CD4-positive, alpha-beta T cell treated with Interleukin-10 for 1 hour (primary cell): ENCODE results near the gene ISOC1.

Experiments
- DNase-seq: peaks from one replicate; pipeline ENCODE4 v3.0.0-alpha.2; 2020

ISOC1 gene

DNA sequence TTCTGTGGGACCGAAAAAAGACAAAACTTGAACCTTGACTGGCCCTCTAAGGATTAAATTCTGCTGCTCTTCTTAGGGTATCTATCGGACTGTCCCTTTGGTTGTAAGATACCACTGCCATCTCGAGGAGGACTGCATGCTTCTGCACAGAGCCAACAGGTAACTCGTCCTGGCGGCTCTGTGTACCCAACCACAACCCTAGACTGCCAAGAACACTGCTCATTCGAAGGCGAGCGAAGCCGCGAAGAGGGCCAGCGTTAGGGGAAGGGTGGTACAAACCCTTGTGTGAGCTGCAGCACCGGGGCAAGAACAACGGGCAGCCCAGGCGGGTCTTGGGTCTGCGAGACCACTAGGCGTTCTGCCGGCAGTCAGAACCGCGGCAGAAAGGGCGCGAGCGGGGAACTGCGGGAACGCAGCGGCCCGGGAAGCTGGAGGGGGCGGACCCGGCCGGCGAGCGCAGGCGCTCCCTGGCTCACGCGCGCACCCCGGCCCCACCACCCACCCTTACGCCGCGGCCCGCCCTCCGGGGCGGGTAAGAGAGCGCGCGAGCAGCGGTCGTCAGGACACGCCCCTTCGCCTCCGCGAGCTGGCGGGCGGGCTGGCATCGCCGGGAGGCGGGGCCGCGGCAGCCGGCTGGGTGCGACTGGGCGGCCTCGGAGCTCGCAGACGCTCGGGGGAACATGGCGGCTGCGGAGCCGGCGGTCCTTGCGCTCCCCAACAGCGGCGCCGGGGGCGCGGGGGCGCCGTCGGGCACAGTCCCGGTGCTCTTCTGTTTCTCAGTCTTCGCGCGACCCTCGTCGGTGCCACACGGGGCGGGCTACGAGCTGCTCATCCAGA lies at the start of gene ISOC1:
ISOC1 (plus strand) TSS at position 663 of the 837 bp plus-strand sequence; CDS start at position 681, 18 bp downstream.
- peak; percentile 93 for DNase-seq

DNA sequence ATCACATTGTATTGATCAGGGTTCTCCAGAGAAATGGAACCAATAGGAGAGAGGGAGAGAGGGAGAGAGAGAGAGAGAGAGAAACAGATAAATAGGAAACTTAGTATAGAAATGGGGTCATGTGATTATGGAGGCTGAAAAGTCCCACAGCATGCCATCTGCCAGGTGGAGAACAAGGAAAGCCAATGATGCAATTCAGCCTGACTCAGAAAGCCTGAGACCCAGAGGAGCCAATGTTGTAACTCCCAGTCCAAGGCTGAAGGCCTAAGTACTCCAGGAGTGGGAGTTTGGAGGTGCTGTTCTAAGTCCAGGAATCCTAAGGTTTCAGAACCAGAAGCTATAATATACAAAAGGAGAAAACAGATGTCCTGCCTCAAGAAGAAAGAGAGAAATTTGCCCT lies 48.4 kb upstream of the ISOC1 start:
- no peak for DNase-seq

DNA sequence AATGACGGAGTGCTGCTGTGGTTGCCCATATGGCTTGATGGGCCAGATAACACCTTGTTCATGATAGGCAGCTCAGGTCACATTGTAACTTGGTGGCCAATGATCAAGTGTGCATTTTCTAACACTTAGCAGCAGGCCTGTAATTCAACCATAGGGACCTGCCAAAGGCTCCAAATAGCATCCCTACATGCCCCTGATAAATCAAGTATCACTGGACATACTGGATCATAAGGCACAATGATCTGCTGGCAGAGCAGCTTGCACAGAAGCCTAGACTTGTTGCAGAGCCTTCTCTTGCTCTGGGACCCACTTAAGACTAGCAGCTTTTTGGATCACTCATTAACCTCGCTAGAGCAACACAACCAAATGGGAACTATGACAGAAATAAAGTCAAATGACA lies 46.0 kb upstream of the ISOC1 start:
- no peak for DNase-seq

DNA sequence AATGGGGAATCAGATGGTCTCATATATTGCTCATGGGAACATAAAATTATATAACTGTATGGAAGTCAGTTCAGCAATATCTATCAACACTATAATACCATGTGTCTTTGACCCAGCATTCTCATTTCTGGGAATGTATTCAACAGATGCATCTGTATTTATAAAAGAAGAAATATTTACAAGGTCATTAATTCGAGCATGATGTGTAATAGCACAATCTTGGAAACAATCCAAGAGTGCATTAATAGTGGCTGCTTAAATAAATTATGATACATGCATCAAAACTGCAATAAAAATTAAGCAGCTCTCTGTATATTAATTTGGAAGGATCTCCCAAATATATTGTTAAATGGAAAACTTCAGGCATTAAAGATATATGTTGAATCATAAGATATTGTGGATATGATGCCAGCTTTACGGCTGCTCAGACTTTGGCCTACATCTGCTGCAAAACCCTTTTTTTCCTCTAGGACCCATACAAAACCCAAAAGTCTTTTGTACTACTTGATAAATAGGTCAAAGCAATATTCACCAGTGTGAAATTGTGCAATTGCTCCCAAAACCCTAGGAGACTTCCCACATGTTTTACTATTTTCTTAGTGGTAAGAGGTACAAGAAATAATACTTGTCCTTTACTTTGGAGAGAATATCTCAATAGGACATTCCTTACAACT lies 45.3 kb upstream of the ISOC1 start:
- no peak for DNase-seq

DNA sequence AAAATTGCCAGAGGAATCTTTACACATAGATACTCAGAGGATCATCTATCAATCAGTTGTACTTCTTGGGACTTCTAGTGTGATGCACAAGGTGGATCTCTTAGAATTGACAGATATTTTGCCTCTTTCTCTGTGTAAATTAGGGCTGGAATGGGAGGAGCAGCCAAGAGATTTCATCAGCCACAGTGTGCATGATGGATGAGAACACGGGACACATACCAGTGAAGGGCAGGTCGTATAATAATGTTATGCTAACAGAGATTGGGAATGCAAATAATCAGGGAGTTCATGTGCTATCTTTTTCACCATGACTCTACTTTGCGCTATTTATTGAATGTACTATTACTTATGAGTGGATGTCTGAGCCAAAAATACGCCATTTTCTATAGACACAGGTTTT lies 43.3 kb upstream of the ISOC1 start:
- DNase-seq: no peak

DNA sequence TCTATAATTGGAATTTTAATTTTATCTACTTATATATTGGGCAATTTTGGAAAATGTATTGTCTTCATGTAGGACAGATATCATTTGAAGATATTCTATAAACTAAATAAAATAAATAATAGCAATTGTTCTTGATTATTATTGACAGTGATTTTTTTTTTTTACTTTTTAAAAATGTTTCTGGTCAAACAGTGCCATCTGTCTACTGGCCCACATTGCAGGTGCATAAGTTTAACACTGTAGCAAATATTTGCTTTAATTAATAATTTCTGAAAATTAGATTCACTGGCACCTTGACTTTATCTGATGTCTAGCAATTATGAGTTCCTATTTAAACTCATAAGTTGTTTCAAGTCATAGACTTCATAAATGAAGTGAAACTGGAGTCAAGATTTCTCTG lies 41.1 kb upstream of the ISOC1 start:
- no peak for DNase-seq

DNA sequence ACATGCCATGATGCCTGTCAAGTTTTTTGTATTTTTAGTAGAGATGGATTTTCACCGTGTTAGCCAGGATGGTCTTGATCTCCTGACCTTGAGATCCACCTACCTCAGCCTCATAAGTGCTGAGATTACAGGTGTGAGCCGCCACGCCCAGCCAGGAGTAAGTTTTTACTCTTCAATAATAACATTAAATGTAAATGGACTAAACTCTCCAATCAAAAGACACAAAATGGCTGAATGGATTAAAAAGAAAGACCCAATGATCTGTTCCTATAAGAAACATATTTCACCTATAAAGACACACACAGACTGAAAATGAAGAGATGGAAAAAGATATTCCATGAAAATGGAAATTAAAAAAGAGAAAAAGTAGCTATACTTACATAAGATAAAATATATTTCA lies 37.2 kb upstream of the ISOC1 start:
- DNase-seq: no peak

DNA sequence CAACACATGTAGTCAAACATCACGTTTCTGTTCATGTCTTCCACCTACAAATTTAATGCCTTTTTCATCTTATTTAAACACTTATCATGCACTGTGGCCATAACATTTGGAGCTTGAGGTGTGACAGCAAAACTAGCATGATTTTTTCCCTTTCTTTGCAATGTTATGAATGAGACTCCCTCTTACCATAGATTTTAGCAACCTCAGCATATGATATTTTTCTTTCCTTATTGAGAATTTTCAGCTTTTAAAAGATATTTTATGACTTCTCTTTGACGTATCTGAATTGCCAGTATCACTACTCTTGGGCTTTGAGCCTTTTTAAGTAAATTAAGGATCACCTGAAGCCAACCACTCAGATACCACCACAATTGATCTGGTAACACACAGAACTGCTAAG lies 32.7 kb upstream of the ISOC1 start:
- no peak for DNase-seq

DNA sequence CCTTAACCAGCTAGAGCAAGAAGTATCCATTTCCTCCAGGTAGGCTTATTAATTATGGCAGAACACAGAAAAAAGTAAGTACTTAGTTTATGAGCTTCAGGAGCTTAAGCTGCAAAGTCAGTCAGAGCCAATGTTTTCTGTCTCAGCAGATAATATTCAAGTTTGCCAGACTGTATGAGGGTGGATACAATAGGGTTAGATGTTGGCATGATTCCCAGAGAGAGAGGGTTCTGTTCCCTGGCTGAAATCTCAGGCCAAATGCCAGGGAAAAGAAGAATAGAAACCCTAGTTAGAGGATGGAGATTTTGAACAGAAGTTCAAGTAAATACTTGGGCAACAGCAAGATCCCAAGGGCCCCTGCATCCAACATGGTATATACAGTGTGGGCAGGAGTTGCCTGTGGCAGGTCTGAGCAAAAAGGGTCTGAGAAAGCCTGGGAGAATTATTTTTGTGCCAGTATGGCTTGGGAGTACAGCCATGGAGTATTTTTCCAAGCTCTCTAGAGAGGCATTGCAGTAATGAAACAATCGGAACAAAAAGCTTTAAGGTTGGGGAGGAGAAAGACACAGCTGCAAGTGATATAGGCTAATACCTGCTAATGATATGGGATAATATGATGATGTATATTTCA lies 31.0 kb upstream of the ISOC1 start:
- DNase-seq: no peak

DNA sequence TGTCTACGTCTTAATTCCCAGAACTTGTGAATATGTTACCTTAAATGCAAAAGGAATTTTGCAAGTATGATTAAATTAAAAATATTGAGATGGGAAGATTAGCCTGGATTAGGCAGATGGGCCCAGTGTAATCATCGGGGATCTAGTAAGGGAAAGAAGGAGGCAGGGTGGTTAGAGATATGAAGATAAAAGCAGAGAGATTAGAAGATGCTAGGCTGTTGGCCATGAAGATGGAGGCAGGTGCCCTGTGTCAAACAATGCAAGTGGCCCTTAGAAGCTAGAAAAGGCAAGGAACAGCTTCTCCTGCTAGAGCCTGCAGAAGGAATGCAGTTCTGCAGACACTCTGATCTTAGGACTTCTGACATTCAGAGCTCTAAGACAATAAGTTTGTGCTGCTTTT lies 28.8 kb upstream of the ISOC1 start:
- DNase-seq: no peak

DNA sequence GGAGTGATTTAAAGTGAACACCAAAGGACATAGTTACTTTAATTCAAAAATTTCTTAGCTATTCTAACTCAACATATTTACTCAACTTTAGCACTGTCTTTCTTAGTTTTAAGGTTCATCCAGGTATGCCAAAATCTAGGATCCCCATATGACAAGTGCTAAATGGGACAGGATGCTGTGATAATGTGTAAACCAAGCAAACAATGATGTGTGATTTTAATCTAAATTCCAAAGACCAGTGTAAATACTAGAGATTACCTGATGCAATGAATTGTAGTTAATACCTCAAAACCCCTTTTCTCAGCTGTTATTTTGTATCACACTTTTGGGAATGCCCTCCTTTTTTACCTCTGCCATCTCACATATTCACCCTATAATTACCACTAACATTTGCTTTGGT lies 26.8 kb upstream of the ISOC1 start:
- DNase-seq: no peak

DNA sequence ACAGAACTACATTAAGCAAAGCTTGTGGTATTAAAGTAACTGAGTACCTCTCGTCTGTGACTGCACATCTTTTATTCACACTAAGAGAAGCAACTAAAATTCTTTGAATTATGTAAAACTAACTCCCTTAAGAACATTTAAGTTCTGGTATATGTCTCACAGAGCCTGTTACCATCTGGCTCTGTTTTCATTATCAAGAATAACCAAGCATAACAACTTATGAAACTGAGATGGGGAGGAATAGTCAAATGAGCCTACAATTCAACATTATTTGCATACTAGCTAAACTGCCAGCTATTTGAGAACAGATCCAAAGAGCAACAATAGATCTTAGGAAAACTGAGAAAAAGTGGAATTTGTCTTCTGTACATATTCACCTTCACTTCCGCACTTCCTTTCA lies 25.3 kb upstream of the ISOC1 start:
- no peak for DNase-seq

DNA sequence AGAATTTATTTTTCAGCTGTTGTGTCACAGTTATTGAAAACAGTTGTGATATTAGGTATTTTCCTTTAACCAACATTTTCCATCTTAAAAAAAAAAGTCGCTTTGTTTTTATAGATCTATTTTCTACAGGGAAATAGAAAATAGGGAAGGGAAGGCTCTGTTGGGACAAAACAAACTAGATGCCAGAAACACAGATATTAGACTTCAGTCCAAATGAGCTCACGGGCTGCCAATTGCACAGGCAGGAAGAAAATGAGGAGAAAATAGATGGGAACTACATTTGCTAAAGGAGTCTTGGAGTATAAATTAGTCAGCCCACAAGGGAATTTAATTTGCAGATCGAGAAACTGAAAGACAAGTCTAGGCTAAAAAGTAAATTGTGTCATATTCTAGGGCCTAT lies 21.4 kb upstream of the ISOC1 start:
- no peak for DNase-seq

DNA sequence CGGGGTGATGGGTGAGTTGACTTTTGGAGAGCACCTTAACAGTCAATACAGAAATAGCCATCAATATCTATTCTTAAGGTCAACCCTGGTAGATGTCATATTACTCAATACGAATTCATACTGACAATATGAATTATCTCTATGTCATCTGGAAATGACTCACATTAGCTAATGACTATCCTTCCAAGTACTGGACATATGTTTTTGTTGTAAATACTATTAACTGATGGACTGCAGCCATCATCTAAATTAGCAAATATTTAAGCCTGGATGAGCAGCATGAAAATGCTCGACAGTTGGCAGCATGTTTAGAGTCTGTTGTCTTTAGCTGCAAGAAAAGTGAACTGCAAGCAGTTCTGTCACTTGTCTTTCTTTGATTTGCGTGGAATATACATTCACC lies 19.6 kb upstream of the ISOC1 start:
- DNase-seq: no peak

DNA sequence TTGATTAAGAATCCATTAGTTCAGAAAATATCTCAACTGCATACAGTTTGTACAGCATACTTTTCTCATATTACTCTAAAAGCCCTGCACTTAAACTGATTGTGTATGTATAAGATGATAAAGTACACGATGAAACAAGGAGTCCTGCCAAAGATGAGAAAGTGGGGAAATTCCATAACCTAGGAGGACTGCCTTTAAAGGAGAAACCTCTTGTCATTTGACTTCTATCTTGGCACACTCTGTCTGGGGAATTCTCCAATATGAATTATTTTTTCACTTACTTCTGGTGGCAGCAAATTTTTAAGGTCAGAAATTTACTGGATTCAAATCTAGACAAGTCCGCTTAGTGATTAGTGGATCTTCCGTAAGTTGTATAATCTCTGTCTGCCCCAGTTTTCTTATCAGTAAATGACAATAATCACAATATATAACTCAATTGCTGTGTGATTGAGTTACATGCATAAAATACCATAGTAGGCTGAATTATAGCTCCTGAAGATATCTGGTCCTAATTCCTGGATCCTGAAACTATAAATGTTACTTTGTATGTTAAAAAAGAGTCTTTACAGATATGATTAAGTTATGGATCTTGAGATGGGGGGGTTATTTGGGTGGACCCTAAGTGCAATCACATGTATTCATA lies 17.0 kb upstream of the ISOC1 start:
- no peak for DNase-seq

DNA sequence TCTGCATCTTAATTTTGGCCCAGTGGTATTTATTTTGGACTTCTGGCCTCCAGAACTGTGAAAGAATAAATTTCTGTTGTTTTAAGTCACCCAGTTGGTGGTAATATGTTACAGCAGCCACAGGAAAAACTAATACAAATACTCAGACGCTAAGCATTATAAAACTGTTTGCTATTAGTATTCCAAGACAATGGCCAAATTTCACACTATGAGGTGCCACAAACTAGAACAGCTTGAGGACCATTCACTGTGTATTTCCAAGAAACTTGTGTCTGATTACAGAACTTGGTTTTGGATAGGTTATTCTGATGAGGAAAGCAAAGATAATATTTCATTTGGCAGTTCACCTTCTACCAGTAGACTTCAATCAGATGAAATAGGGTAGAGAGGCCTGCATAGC lies 16.3 kb upstream of the ISOC1 start:
- DNase-seq: no peak

DNA sequence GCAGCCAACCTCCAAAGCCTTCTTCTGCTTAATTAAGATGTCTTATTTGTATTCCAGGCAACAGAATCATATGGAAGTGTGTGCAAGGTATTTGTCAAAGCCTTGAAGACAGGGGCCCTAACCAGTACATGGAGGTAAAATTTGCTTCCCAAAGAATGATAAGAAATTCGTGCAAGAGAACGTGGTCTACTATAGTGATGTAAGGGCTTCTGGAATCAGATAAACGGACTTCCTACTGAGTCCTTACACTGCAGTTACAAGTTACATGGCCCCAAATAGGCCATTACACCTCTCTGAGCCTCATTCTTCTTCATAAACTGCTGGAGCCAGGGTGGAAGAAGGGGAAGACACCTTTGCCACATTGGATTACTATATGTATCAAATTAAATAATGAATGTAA lies 15.9 kb upstream of the ISOC1 start:
- no peak for DNase-seq

DNA sequence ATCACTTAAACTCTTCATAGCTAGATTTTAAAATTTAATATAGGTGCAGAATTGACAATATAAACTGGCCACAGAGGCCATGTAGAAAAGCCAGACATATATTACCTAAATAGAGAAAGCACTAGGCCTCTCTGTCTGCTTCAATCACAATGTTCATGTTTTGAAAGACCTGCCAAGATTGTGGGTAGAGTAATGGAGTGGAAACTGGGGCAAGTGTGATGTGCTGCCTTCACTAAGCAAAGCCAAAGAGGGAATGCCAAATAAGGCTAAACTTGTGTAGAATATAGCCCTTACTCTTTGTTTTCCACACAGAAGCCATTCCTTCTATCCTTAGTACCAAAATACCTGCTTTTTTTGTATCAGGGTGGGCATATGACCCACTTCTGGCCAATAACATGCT lies 15.1 kb upstream of the ISOC1 start:
- no peak for DNase-seq

DNA sequence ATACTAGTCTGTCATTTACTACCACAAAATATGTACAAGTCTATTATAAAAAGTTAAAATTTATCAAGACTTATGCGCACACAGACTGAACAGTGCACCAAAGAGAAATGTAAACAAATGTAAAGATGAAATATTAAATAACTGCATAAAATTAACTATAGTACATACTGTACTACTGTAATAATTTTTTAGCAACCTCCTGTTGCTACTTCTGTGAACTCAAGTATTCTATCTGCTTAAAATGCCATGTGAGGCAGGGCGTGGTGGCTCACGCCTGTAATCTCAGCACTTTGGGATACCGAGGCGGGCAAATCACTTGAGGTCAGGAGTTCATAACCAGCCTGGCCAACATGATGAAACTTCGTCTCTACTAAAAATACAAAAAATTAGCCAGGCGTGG lies 13.8 kb upstream of the ISOC1 start:
- no peak for DNase-seq

DNA sequence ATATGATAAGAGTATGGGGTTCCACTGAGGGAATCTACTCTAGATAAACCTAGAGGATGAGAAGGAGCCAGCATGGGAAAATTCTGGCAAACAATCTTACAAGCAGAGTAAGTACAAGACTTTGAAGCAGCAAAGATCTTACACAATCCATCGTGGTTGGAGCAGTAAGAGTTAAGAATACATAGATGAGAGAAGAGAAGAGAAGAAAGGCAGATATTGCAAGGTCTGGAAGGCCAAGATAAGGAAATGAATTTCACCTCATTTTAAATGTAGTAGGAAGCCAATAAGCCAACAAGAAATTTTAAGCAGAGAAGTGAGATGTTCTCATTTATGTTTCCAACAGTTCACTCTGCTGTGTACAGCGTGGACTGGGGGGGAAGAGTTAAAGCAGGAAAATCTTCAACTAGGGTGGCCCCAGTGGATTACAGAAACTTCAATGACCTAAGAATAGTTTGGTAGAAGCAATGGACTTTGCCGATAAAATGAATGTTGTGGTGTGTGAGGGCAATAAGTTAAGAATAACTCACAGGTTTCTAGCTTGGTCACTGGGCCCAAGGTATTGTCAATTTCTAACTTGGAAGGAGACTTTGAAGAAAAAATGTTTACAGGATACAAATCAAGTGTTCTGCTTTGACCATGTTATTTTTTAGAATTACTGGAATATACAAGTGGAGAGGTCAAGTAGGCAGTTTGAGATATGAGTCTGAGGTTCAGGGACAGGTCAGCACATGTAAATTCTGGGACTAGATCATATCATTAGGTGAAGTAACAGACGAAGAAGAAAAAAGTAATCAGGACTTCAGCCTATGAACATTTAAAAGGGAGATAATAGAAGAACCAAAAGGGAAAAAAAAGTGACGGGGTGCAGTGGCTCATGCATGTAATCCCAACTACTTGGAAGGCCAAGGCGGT lies 12.1 kb upstream of the ISOC1 start:
- DNase-seq: no peak

DNA sequence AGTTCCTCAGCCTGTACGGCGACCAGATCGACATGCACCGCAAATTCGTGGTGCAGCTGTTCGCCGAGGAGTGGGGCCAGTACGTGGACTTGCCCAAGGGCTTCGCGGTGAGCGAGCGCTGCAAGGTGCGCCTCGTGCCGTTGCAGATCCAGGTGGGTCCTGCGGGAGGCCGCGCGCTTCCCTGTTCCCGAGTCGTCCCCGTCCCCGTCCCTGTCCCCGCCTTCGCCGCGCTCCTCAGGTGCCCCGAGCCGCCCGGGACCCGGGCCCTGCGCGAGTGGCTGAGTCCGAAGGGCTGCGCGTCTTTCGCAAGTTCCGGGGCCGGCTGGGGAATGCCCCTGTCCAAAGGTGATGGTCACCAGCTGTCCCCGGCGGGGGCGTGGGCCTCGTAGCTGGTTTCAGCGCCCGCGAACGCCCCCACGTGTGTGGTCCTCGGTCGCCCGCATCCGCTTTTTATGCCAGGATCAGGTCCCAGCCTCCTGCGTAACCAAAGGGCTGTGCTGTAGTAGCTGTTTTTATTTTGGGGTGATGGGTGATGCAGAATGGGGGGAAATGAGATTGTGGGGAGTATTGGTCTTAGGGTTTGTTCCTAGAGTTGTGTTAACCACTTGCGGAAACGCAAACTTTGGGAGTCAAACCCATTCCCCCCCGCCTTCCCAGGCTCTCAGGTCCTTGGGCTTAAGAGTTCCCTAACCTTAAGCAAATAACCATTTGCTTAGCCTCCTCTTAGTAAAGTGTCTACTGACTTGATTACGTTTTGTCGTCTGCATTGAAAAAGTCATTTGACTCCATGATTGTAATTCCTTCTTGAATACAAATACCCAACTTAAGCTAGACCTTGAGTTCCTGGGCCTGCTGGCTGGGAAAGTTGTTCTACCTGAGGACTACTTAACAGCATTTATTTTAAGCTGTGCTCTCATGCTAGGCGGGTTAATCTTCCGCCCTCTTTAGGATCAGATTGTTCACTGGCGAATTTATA lies 663 bp downstream of the ISOC1 start:
- peak; percentile 51 for DNase-seq
